Kidney epithelial cell (primary cell): ENCODE data around the gene SLC10A3. TPM values are rescaled to one million over a fixed set of nuclear protein-coding genes. Genes with fewer than 3 reads are reported as not detected.

Experiments used
- DNase-seq: peaks from one replicate; pipeline ENCODE4 v3.0.0-alpha.2; 2010; ENCODE audit warnings: low read depth
- H3K27me3 ChIP-seq: 2 replicates; pipeline ENCODE4 v1.6.0; 2011; ENCODE audit warnings: low read length; ENCODE audit not compliant: control insufficient read depth, insufficient read depth
- H3K36me3 ChIP-seq: 2 replicates; pipeline ENCODE4 v1.5.1; 2011; ENCODE audit warnings: low read length; ENCODE audit not compliant: control insufficient read depth, insufficient read depth
- H3K4me3 ChIP-seq: 2 replicates; pipeline ENCODE4 v1.5.1; 2011; ENCODE audit warnings: low read depth, mild to moderate bottlenecking, control low read depth, low read length
- CTCF ChIP-seq: IDR thresholded peaks from 2 replicates; pipeline ENCODE4 v1.5.1; 2011; ENCODE audit warnings: mild to moderate bottlenecking, moderate library complexity, low read length, control low read depth, inconsistent platforms; ENCODE audit not compliant: insufficient read depth, poor library complexity, severe bottlenecking
- total RNA-seq: library from RNA; depleted of rRNA; stranded (reverse); fragments of >200 nt; gene quantifications from 2 replicates; pipeline ENCODE4 v1.2.3, GENCODE V29; 2015

Gene SLC10A3
- total RNA-seq = 20.3 and 37.9 TPM in 2 replicates

GRCh38 chrX:154490414-154491083, at the start of gene SLC10A3:
TSS of gene SLC10A3 (minus strand) at chrX:154490629. CDS start at chrX:154488940, 1,689 bp downstream.
- H3K27me3 ChIP-seq = no peaks in the 10 kb centered on the region
- DNase-seq = peak; percentile 61
- TF ChIP-seq CTCF = no peak
- H3K4me3 ChIP-seq = peak within 1 kb of the TSS; percentile 59
- H3K36me3 ChIP-seq = no peaks in the 10 kb centered on the region

GRCh38 chrX:154539077-154539476, 48.6 kb upstream of the SLC10A3 start:
- Histone ChIP-seq H3K36me3 (no peaks in the 10 kb centered on the region), H3K4me3 (no peak overlapping the region), H3K27me3 (no peaks in the 10 kb centered on the region)
- TF ChIP-seq CTCF = no peak
- DNase-seq = no peak

GRCh38 chrX:154535892-154536291, 45.5 kb upstream of the SLC10A3 start:
- no peak for DNase-seq
- no peaks in the 10 kb centered on the region for H3K27me3 ChIP-seq
- H3K36me3 ChIP-seq = no peaks in the 10 kb centered on the region

GRCh38 chrX:154534526-154535322, 44.3 kb upstream of the SLC10A3 start:
- Histone ChIP-seq H3K27me3 (no peaks in the 10 kb centered on the region), H3K4me3 (no peak overlapping the region), H3K36me3 (no peaks in the 10 kb centered on the region)
- TF ChIP-seq CTCF = peak; percentile 94
- DNase-seq = no peak

More at GRCh38 chrX:154535892-154536291, 45.5 kb upstream of the SLC10A3 start:
- no peak for TF ChIP-seq CTCF
- H3K4me3 ChIP-seq = no peak overlapping the region

GRCh38 chrX:154532690-154533089, 42.3 kb upstream of the SLC10A3 start:
- Histone ChIP-seq H3K4me3 (no peak overlapping the region), H3K27me3 (no peaks in the 10 kb centered on the region), H3K36me3 (no peaks in the 10 kb centered on the region)
- no peak for DNase-seq
- no peak for TF ChIP-seq CTCF

- no peak for TF ChIP-seq CTCF
- H3K27me3 ChIP-seq = no peaks in the 10 kb centered on the region
- no peak for DNase-seq
- no peak overlapping the region for H3K4me3 ChIP-seq
- no peaks in the 10 kb centered on the region for H3K36me3 ChIP-seq
Observed at GRCh38 chrX:154531626-154532025, 41.2 kb upstream of the SLC10A3 start.
